IPS-18a (cell line): ENCODE measurements around the gene ECT2L.
"Not testable (repeated sequence)": the region's sequence is repeated elsewhere in the genome, so short reads cannot be mapped to it uniquely, and the experiment has no call there.

Source experiments
- H3K27ac ChIP-seq: one replicate; pipeline ENCODE4 v1.5.1; 2013; ENCODE audit warnings: low read length
- H3K27me3 ChIP-seq: one replicate; pipeline ENCODE4 v1.6.1; 2013; ENCODE audit warnings: mild to moderate bottlenecking, low read length; ENCODE audit not compliant: control insufficient read depth, insufficient read depth
- H3K36me3 ChIP-seq: one replicate; pipeline ENCODE4 v1.6.1; 2013; ENCODE audit warnings: low read depth, low read length; ENCODE audit not compliant: control insufficient read depth
- H3K4me1 ChIP-seq: one replicate; pipeline ENCODE4 v1.6.1; 2013; ENCODE audit warnings: low read depth, low read length; ENCODE audit not compliant: control insufficient read depth
- H3K4me3 ChIP-seq: one replicate; pipeline ENCODE4 v1.5.1; 2013; ENCODE audit warnings: low read length
- H3K9ac ChIP-seq: one replicate; pipeline ENCODE4 v1.6.1; 2013; ENCODE audit warnings: mild to moderate bottlenecking, low read length, moderate library complexity
- H3K9me3 ChIP-seq: one replicate; pipeline ENCODE4 v1.6.1; 2013; ENCODE audit warnings: low read depth, low read length; ENCODE audit not compliant: control insufficient read depth

Gene ECT2L

GRCh38 chr6:138909975-138910374 is 114.1 kb downstream of the ECT2L start:
- Histone ChIP-seq H3K27ac (no peak overlapping the region), H3K4me1 (no peaks in the 10 kb centered on the region), H3K9ac (no peak overlapping the region), H3K4me3 (no peak overlapping the region), H3K27me3 (no peaks in the 10 kb centered on the region), H3K9me3 (no peaks in the 10 kb centered on the region), H3K36me3 (peaks cover 72% of the 10 kb centered on the region)

- H3K4me3 ChIP-seq = no peak overlapping the region
- no peak overlapping the region for H3K27ac ChIP-seq
- peaks cover 64% of the 10 kb centered on the region for H3K36me3 ChIP-seq
- H3K27me3 ChIP-seq = no peaks in the 10 kb centered on the region
- H3K9ac ChIP-seq = no peak overlapping the region
- no peaks in the 10 kb centered on the region for H3K9me3 ChIP-seq
- H3K4me1 ChIP-seq = no peaks in the 10 kb centered on the region
These were observed 116.4 kb downstream of the ECT2L start for GRCh38 chr6:138912308-138912707.

GRCh38 chr6:138914701-138915100 is 118.8 kb downstream of the ECT2L start:
- Histone ChIP-seq H3K27me3 (no peaks in the 10 kb centered on the region), H3K9me3 (no peaks in the 10 kb centered on the region), H3K4me1 (no peaks in the 10 kb centered on the region), H3K4me3 (no peak overlapping the region), H3K36me3 (peaks cover 53% of the 10 kb centered on the region), H3K27ac (no peak overlapping the region), H3K9ac (no peak overlapping the region)

GRCh38 chr6:138920906-138921305 is 125.0 kb downstream of the ECT2L start:
- H3K4me1 ChIP-seq = no peaks in the 10 kb centered on the region
- H3K36me3 ChIP-seq = peaks cover 34% of the 10 kb centered on the region
- H3K9ac ChIP-seq = no peak overlapping the region
- no peaks in the 10 kb centered on the region for H3K27me3 ChIP-seq
- H3K9me3 ChIP-seq = no peaks in the 10 kb centered on the region
- H3K4me3 ChIP-seq = no peak overlapping the region
- no peak overlapping the region for H3K27ac ChIP-seq

GRCh38 chr6:138923561-138923960 is 127.7 kb downstream of the ECT2L start:
- Histone ChIP-seq H3K36me3 (peaks cover 30% of the 10 kb centered on the region), H3K9me3 (no peaks in the 10 kb centered on the region), H3K4me3 (no peak overlapping the region), H3K4me1 (no peaks in the 10 kb centered on the region), H3K9ac (no peak overlapping the region), H3K27ac (no peak overlapping the region), H3K27me3 (no peaks in the 10 kb centered on the region)

GRCh38 chr6:138925806-138926205 is 129.9 kb downstream of the ECT2L start:
- Histone ChIP-seq H3K27ac (no peak overlapping the region), H3K4me1 (no peaks in the 10 kb centered on the region), H3K9me3 (no peaks in the 10 kb centered on the region), H3K27me3 (no peaks in the 10 kb centered on the region), H3K4me3 (no peak overlapping the region), H3K9ac (no peak overlapping the region), H3K36me3 (peaks cover 27% of the 10 kb centered on the region)

GRCh38 chr6:138926579-138926978 is 130.7 kb downstream of the ECT2L start:
- H3K27ac ChIP-seq = no peak overlapping the region
- H3K4me3 ChIP-seq = no peak overlapping the region
- H3K9ac ChIP-seq = no peak overlapping the region
- H3K4me1 ChIP-seq = no peaks in the 10 kb centered on the region
- H3K27me3 ChIP-seq = no peaks in the 10 kb centered on the region
- peaks cover 22% of the 10 kb centered on the region for H3K36me3 ChIP-seq
- no peaks in the 10 kb centered on the region for H3K9me3 ChIP-seq

GRCh38 chr6:138931660-138932059 is 135.8 kb downstream of the ECT2L start:
- H3K9ac ChIP-seq = no peak overlapping the region
- no peak overlapping the region for H3K27ac ChIP-seq
- H3K4me1 ChIP-seq = no peaks in the 10 kb centered on the region
- no peaks in the 10 kb centered on the region for H3K9me3 ChIP-seq
- H3K36me3 ChIP-seq = peaks cover 23% of the 10 kb centered on the region
- H3K4me3 ChIP-seq = no peak overlapping the region
- no peaks in the 10 kb centered on the region for H3K27me3 ChIP-seq

- peaks cover 38% of the 10 kb centered on the region for H3K36me3 ChIP-seq
- H3K9me3 ChIP-seq, H3K4me1 ChIP-seq, H3K27ac ChIP-seq, H3K27me3 ChIP-seq, H3K9ac ChIP-seq, H3K4me3 ChIP-seq: not testable (repeated sequence)
These were observed 141.0 kb downstream of the ECT2L start for GRCh38 chr6:138936873-138937272.

GRCh38 chr6:138943089-138943625 is 147.3 kb downstream of the ECT2L start:
- Histone ChIP-seq H3K4me1 (no peaks in the 10 kb centered on the region), H3K9ac (no peak overlapping the region), H3K4me3 (no peak overlapping the region), H3K36me3 (peaks cover 44% of the 10 kb centered on the region), H3K27ac (no peak overlapping the region), H3K27me3 (no peaks in the 10 kb centered on the region), H3K9me3 (no peaks in the 10 kb centered on the region)

- H3K4me1 ChIP-seq = peaks cover 10% of the 10 kb centered on the region
- H3K9ac ChIP-seq = no peak overlapping the region
- no peaks in the 10 kb centered on the region for H3K9me3 ChIP-seq
- peak overlapping the region; percentile 9 for H3K27ac ChIP-seq
- no peaks in the 10 kb centered on the region for H3K27me3 ChIP-seq
- H3K4me3 ChIP-seq = no peak overlapping the region
- H3K36me3 ChIP-seq = peaks cover 38% of the 10 kb centered on the region
These were observed 148.5 kb downstream of the ECT2L start for GRCh38 chr6:138944412-138944811.

- no peaks in the 10 kb centered on the region for H3K27me3 ChIP-seq
- no peaks in the 10 kb centered on the region for H3K9me3 ChIP-seq
- H3K4me3 ChIP-seq = no peak overlapping the region
- H3K9ac ChIP-seq = no peak overlapping the region
- H3K27ac ChIP-seq = no peak overlapping the region
- peaks cover 10% of the 10 kb centered on the region for H3K4me1 ChIP-seq
- H3K36me3 ChIP-seq = peaks cover 32% of the 10 kb centered on the region
These were observed 149.5 kb downstream of the ECT2L start for GRCh38 chr6:138945354-138945753.
